Endothelial cell of umbilical vein (primary cell): Measurements from ENCODE around the gene PTTG1. TPM values are rescaled to one million over a fixed set of nuclear protein-coding genes. Genes with fewer than 3 reads are reported as not detected.

Experiments used
- BruUV-seq: library from RNA; stranded (reverse); fragments of 400-500 nt; replicated peaks from 2 replicates; lab custom pipeline; 2021; lab: Mats Ljungman, UMichigan
- CTCF ChIA-PET: fragments of 300-600, 350-600 bp; sonication (Branson Sonifier 250); formaldehyde crosslinking; loops from one replicate; lab custom pipeline; 2021; ENCODE audit warnings: antibody characterized with exemption, inconsistent platforms; lab: Charles Lee
- POLR2A ChIA-PET: fragments of 300-600, 350-600 bp; sonication (Branson Sonifier 250); formaldehyde crosslinking; loops from one replicate; lab custom pipeline; 2021; ENCODE audit warnings: antibody characterized with exemption, inconsistent platforms; lab: Charles Lee
- DNase-seq: peaks from one replicate; pipeline ENCODE4 v3.0.0-alpha.2; 2011; ENCODE audit warnings: low read depth, low spot score
- FAIRE-seq: peaks from 2 replicates; lab custom pipeline; 2011; peaks lifted over from hg19 to GRCh38; lab: Jason Lieb, UNC
- H2AFZ ChIP-seq: 2 replicates; pipeline ENCODE4 v1.6.0; 2012; ENCODE audit warnings: low read depth, low read length, control low read depth, inconsistent platforms
- H3K27ac ChIP-seq: 2 replicates; pipeline ENCODE4 v1.5.1; 2011; ENCODE audit warnings: low read depth, mild to moderate bottlenecking, control low read depth, low read length, moderate library complexity; ENCODE audit not compliant: insufficient read depth
- H3K27me3 ChIP-seq, 2 experiments: 2 replicates each; pipeline versions ENCODE4 v1.6.0 to v1.6.1; 2011; ENCODE audit warnings: low read length in 2 of 2, mixed read lengths in 1 of 2; ENCODE audit not compliant: control insufficient read depth in 2 of 2, insufficient read depth in 2 of 2
- H3K36me3 ChIP-seq, 2 experiments: 2 replicates in 1 of 2; 3 replicates in 1 of 2; pipeline ENCODE4 v1.5.1; 2011; ENCODE audit warnings: low read length in 2 of 2, mild to moderate bottlenecking in 1 of 2, moderate library complexity in 1 of 2; ENCODE audit not compliant: control insufficient read depth in 2 of 2, insufficient read depth in 2 of 2; ENCODE audit errors: extremely low read depth in 1 of 2
- H3K4me1 ChIP-seq: 3 replicates; pipeline ENCODE4 v1.5.1; 2011; ENCODE audit warnings: mild to moderate bottlenecking, low read length; ENCODE audit not compliant: control insufficient read depth, insufficient read depth; ENCODE audit errors: extremely low read depth
- H3K4me2 ChIP-seq: 2 replicates; pipeline ENCODE4 v1.6.1; 2011; ENCODE audit warnings: low read length, control low read depth, mixed read lengths; ENCODE audit not compliant: insufficient read depth
- H3K4me3 ChIP-seq, 3 experiments: fragments of 200-600 bp in 1 of 3; sonication (generic), shearing (Covaris generic) in 1 of 3; replicated peaks in 1 of 3; 2 replicates each; pipeline ENCODE4 v1.5.1; 2011 to 2016; ENCODE audit warnings: control low read depth in 3 of 3, low read length in 3 of 3, mild to moderate bottlenecking in 2 of 3, inconsistent platforms in 1 of 3, low read depth in 1 of 3, moderate library complexity in 1 of 3; ENCODE audit not compliant: insufficient read depth in 1 of 3
- H3K79me2 ChIP-seq: 2 replicates; pipeline ENCODE4 v1.6.0; 2012; ENCODE audit warnings: low read length, inconsistent platforms; ENCODE audit not compliant: control insufficient read depth, insufficient read depth
- H3K9ac ChIP-seq: replicated peaks from 2 replicates; pipeline ENCODE3; 2011; ENCODE audit warnings: low read length, control low read depth; ENCODE audit not compliant: insufficient read depth; ENCODE audit errors: extremely low read depth
- H3K9me1 ChIP-seq: replicated peaks from 3 replicates; pipeline ENCODE4 v1.6.0; 2011; ENCODE audit warnings: mild to moderate bottlenecking, low read length; ENCODE audit not compliant: control insufficient read depth, insufficient read depth; ENCODE audit errors: extremely low read depth
- H3K9me3 ChIP-seq: replicated peaks from 2 replicates; pipeline ENCODE4 v1.5.1; 2012; ENCODE audit warnings: low read length, inconsistent platforms; ENCODE audit not compliant: control insufficient read depth, insufficient read depth
- H4K20me1 ChIP-seq: replicated peaks from 2 replicates; pipeline ENCODE3; 2011; ENCODE audit warnings: mild to moderate bottlenecking, low read length; ENCODE audit not compliant: control insufficient read depth, insufficient read depth; ENCODE audit errors: extremely low read depth
- EZH2 ChIP-seq: IDR thresholded peaks from 2 replicates; pipeline ENCODE4 v1.6.1; 2012; ENCODE audit warnings: borderline replicate concordance, low read depth, mild to moderate bottlenecking, moderate library complexity, low read length, inconsistent platforms; ENCODE audit not compliant: severe bottlenecking
- FOS ChIP-seq: IDR thresholded peaks from 2 replicates; pipeline ENCODE4 v1.6.1; 2011; ENCODE audit warnings: mild to moderate bottlenecking, low read length, moderate library complexity, borderline replicate concordance; ENCODE audit not compliant: insufficient read depth
- GATA2 ChIP-seq: IDR thresholded peaks from 2 replicates; pipeline ENCODE4 v1.7.0; 2011; ENCODE audit warnings: low read depth, mild to moderate bottlenecking, moderate library complexity, mixed read lengths, low read length; ENCODE audit not compliant: insufficient read length, insufficient read depth
- JUN ChIP-seq: IDR thresholded peaks from 2 replicates; pipeline ENCODE4 v1.6.1; 2011; ENCODE audit warnings: borderline replicate concordance, low read depth; ENCODE audit not compliant: insufficient read length, insufficient read depth
- MAX ChIP-seq: IDR thresholded peaks from 2 replicates; pipeline ENCODE4 v1.6.1; 2011; ENCODE audit not compliant: insufficient read depth, insufficient read length
- MYC ChIP-seq: IDR thresholded peaks from one replicate; pipeline ENCODE4 v1.6.1; 2011; ENCODE audit warnings: mild to moderate bottlenecking, low read depth, low read length
- POLR2A ChIP-seq: IDR thresholded peaks from 2 replicates; pipeline ENCODE4 v1.6.1; 2012; ENCODE audit warnings: low read depth, mild to moderate bottlenecking, control low read depth, low read length
- POLR2AphosphoS5 ChIP-seq: IDR thresholded peaks from 2 replicates; pipeline ENCODE4 v1.6.1; 2012; ENCODE audit warnings: low read depth, mild to moderate bottlenecking, control low read depth, low read length, moderate library complexity; ENCODE audit not compliant: insufficient read depth
- dilution Hi-C: fragments of 300-500 bp; cut with MboI; formaldehyde crosslinking; loops from one replicate; pipeline ENCODE4 v1.15.0; 2019; ENCODE audit warnings: low sequenced_read_pairs; ENCODE audit not compliant: extremely low pct_ligation_motif_present
- intact Hi-C: fragments of 100-400 bp; cut with micrococcal nuclease; formaldehyde crosslinking; loops from one replicate; pipeline ENCODE4 v1.10.0; 2022
- polyA plus RNA-seq, 4 experiments: library from polyadenylated mRNA; depleted of rRNA in 3 of 4; stranded (reverse) in 3 of 4; unstranded in 1 of 4; fragments of >200 nt; gene quantifications; 2 replicates each; pipeline versions ENCODE4 v1.2.1 to v1.2.3, GENCODE V29; 2011 to 2012; ENCODE audit warnings: missing spikeins in 1 of 4
- total RNA-seq: library from RNA; stranded (reverse); gene quantifications from 2 replicates; pipeline ENCODE4 v1.2.3, GENCODE V29; 2021
- TF ChIP-seq, protein P1 (sequence below), 2 donors: IDR thresholded peaks; 1 replicate in 1 of 2; 2 replicates in 1 of 2; pipeline ENCODE4 v1.5.1; 2011; ENCODE audit warnings: low read length in 2 of 2, mild to moderate bottlenecking in 2 of 2, moderate library complexity in 2 of 2, control low read depth in 1 of 2, inconsistent platforms in 1 of 2, low read depth in 1 of 2; ENCODE audit not compliant: insufficient read depth in 1 of 2; ENCODE audit errors: extremely low read depth in 1 of 2

The PTTG1 gene
- total and polyA plus RNA-seq, 2 donors (not counting 3 experiments of a cell fraction or from before 2014, with no cell fraction given), result 140 to 157 TPM

- H3K79me2 ChIP-seq, result peaks cover 15% of the 10 kb centered on the region
- H3K4me3 ChIP-seq, result no peak overlapping the region
- H3K4me1 ChIP-seq, result peaks cover 9% of the 10 kb centered on the region
- intact Hi-C loops, result loop anchor here (10.0 kb wide), 2 partner anchors 1113 to 1193 kb away; partner anchors contain the start of gene RNF145
- dilution Hi-C loops, result no loop called here
- no peak overlapping the region for H3K4me2 ChIP-seq
- H3K27me3 ChIP-seq, result no peaks in the 10 kb centered on the region
- no peak overlapping the region for H3K9ac ChIP-seq
- H3K27ac ChIP-seq, result no peak overlapping the region
- TF ChIP-seq, protein P1, sequence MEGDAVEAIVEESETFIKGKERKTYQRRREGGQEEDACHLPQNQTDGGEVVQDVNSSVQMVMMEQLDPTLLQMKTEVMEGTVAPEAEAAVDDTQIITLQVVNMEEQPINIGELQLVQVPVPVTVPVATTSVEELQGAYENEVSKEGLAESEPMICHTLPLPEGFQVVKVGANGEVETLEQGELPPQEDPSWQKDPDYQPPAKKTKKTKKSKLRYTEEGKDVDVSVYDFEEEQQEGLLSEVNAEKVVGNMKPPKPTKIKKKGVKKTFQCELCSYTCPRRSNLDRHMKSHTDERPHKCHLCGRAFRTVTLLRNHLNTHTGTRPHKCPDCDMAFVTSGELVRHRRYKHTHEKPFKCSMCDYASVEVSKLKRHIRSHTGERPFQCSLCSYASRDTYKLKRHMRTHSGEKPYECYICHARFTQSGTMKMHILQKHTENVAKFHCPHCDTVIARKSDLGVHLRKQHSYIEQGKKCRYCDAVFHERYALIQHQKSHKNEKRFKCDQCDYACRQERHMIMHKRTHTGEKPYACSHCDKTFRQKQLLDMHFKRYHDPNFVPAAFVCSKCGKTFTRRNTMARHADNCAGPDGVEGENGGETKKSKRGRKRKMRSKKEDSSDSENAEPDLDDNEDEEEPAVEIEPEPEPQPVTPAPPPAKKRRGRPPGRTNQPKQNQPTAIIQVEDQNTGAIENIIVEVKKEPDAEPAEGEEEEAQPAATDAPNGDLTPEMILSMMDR (IDR thresholded peaks at IDR 0.05; ENCODE audit: extremely low read depth in 1 of 2, insufficient read depth in 1 of 2, low read depth in 1 of 2, low read length in 2 of 2), result no peak
- TF ChIP-seq FOS (no peak), MYC (no peak), POLR2AphosphoS5 (no peak), JUN (no peak), EZH2 (no peak), GATA2 (no peak), POLR2A (no peak), MAX (no peak)
- no peak overlapping the region for H2AFZ ChIP-seq
- CTCF ChIA-PET, result interaction anchor here (1.1 kb wide), 1 partner anchor 376 kb away, joined by 4 read pairs; no protein-coding TSS in a partner anchor
- H3K36me3 ChIP-seq, result peaks cover 2% of the 10 kb centered on the region in 2 experiments
- FAIRE-seq (no peak), DNase-seq (no peak)
- H3K9me3 ChIP-seq, result no peaks in the 10 kb centered on the region
- POLR2A ChIA-PET, result no interaction called here
- H4K20me1 ChIP-seq, result no peaks in the 10 kb centered on the region
- no TSS peak for BruUV-seq
- H3K9me1 ChIP-seq, result no peaks in the 10 kb centered on the region
These were observed 24.2 kb upstream of the PTTG1 start for GRCh38 chr5:160397492-160397891.
